HG03097 (cell line): ENCODE measurements around the gene DYNC2LI1.

Experiments used
- ATAC-seq: cut with Tn5 transposase; IDR thresholded peaks from one replicate; pipeline ENCODE4 v1.9.1; 2021; ENCODE audit not compliant: unreplicated experiment, low FRiP score

Gene DYNC2LI1

DNA sequence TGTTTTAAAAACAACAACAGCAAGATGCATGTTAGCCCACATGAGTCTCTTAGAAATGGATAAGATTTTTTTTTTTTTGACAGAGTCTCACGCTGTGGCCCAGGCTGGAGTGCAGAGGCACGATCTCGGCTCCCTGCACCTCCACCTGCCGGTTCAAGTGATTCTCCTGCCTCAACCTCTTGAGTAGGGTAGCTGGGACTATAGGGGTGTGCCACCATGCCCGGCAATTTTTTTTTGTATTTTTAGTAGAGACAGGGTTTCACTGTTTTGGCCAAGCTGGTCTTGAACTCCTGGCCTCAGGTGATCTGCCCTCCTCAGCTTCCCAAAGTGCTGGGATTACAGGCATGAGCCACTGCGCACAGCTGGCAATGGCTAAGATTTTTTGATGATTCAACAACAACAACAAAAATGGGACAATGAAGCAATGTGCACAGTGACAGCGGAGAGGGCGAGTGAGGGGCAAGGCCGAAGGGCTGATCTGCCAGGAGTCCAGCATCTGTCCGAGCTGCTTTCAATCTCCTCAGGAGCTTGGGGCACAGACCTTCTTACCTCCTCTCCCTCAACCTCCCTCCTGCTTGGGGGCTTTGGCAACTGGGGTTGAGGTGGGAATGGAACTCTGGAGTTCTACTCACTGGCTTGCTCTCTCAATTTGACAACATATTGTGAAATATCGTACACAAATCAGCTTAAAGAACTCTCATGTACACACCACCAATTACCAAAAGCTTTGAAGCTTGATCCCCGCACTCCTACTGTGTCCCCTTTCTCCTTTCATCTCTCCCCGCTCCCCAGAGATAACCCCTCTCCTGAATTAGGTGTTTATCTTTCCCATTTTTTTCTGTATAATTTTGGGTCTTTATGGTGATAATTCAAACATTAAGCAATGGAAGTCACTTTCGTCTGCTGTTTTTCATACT lies 68.4 kb downstream of the DYNC2LI1 start:
- no peak for ATAC-seq

- no peak for ATAC-seq
Observed at GRCh38 chr2:43842866-43843226, 69.0 kb downstream of the DYNC2LI1 start.

DNA sequence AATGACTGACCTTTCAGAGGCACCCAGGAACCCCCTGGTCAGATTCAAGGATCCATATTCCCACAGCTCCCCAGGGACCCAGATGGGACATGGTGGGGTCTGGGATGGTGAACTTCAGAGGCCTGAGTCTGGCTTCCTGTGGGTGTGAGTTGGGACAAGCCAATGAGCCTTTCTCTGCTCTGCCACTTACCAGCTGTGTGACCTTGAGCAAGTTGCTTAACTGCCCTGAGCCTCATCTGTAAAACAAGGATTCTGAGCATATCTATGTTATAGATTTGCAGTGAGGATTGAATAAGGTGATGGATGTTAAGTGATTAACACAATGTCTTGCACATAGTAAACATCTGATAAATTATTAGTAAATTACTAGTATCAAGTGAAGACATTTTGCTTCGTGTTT lies 71.3 kb downstream of the DYNC2LI1 start:
- ATAC-seq, result no peak

GRCh38 chr2:43846140-43846793 lies 72.4 kb downstream of the DYNC2LI1 start:
- no peak for ATAC-seq

DNA sequence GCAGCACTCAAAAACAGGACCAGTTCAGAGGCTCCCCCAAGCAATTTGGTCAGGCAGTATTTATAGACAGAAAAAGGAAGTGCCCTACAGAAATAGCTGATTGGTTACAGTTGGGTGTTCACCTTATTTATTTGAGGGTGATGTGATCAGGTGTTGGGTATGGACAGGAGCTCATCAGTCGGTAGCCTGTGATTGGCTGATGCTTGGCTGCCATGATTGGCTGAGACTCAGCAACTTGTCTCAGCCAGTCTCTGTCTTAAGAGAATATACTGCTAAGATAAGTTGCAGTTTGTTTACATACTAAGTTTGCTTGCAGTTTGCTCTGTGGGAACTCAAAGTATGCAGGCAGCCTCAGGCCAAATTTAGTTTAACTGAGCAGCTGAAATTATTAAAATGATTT lies 74.4 kb downstream of the DYNC2LI1 start:
- ATAC-seq, result no peak

GRCh38 chr2:43851011-43851980 lies 77.5 kb downstream of the DYNC2LI1 start:
- ATAC-seq, result no peak

GRCh38 chr2:43852196-43852730 lies 78.4 kb downstream of the DYNC2LI1 start:
- no peak for ATAC-seq

DNA sequence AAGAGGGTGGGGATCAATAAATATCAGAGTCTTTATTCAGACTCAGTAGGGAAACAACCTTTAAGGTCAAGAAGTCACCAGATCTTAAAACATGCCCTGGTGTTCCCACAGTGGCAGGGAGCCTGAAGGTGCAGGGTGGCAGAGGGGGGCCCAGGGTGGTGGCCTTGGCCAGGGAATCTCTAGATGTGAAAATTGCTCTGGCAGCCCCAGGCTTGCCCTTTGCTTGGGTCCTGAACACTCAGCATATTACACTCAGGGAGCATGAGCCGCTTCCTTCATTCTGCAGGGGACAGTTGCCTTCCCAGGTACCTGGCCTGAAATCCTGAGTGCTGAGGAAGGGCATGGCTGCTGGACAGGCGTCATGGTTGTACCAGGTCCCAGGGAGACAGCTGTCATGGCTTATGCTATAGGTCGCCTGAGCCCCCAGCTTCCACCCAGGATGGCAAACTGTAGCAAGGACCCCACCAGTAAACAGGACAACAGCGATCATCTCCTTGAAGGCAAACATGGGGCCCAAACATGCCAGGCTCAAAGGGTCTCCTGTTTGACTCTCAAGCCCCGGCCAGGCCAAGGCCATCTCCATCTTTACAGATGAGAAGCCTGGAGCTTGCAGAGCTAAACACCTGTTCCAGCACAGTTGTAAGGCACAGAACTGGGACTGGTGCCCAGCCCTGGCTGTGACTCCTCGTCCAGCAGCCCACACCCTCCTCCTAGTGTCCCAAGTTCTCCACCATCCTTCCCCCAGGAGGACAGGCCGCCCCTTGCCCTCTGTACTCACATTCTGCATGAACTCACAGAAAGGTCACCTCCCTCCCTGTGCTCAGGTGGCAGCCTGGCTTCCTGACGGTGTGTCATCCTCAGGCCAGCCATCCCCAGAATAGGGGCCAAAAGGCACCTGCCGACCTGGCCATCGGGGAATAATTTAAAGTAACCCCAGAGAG lies 79.6 kb downstream of the DYNC2LI1 start:
- ATAC-seq, result no peak

DNA sequence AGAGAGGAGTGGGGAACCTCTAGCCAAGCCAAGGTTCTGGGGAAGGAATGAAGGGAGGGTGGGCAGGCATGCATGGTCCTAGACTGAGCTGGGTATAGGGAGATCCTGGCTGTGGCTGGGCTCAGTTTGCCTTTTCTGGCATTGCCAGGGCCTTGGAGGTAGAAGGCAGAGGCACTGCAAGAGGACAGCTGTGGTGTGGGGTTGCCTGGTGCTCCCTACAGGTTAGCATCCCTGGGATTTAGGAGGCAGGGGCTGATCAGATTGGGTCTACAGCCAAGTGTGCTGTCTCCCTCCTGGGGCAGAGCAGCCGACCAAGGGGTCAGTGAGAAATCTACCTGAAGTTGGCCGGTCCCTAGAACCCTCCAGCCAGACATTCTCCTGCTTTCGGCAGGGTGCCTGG lies 80.8 kb downstream of the DYNC2LI1 start:
- ATAC-seq, result no peak

GRCh38 chr2:43855292-43855691 lies 81.5 kb downstream of the DYNC2LI1 start:
- ATAC-seq, result no peak
